MM.1S (cell line): ENCODE results near the gene PKDCC.

ENCODE experiments used
- CTCF ChIP-seq: fragments of 300-600 bp; sonication (generic); IDR thresholded peaks from 2 replicates; pipeline ENCODE4 v1.5.1; 2016; ENCODE audit warnings: antibody characterized with exemption, low read length, mixed read lengths
- EZH2 ChIP-seq: fragments of 300-600 bp; sonication (generic); optimal IDR thresholded peaks from 2 replicates; pipeline ENCODE3; 2017; ENCODE audit warnings: low read depth, mild to moderate bottlenecking, antibody characterized with exemption, low read length, mixed read lengths

- no peak for TF ChIP-seq EZH2
- TF ChIP-seq CTCF, result no peak
Measured at GRCh38 chr2:42071791-42072190, 24.0 kb downstream of the PKDCC start.
